HepG2 (cell line): Measurements from ENCODE around the gene IP6K1. TPM values are rescaled to one million over a fixed set of nuclear protein-coding genes. Genes with fewer than 3 reads are reported as not detected.

Experiments used
- ATAC-seq: fragments of 200-7000 bp; cut with Tn5 transposase; 3 replicates; pipeline ENCODE4 v1.9.1; 2020; ENCODE audit warnings: mild to moderate bottlenecking, moderate library complexity
- BruUV-seq: library from RNA; stranded (reverse); fragments of 400-500 nt; replicated peaks from 2 replicates; lab custom pipeline; 2021; lab: Mats Ljungman, UMichigan
- CTCF ChIA-PET: fragments of 300-600 bp; formaldehyde crosslinking; extraction: SDS; loops from one replicate; lab custom pipeline; 2021; ENCODE audit warnings: low total read pairs, inconsistent platforms, low intra/inter-chr PET ratio; lab: Yijun Ruan, JAX
- POLR2A ChIA-PET: fragments of 350-600 bp; sonication (Branson Sonifier 250); formaldehyde crosslinking; loops from one replicate; lab custom pipeline; 2020; ENCODE audit warnings: antibody characterized with exemption, inconsistent platforms; lab: Yijun Ruan, JAX
- DNase-seq: peaks from one replicate; pipeline ENCODE4 v3.0.0-alpha.2; 2015; ENCODE audit warnings: low spot score
- FAIRE-seq: peaks from 3 replicates; lab custom pipeline; 2011; peaks lifted over from hg19 to GRCh38; lab: Jason Lieb, UNC
- H2AFZ ChIP-seq: one replicate; pipeline ENCODE4 v1.6.1; 2011; ENCODE audit warnings: low read length, inconsistent platforms
- H3K27ac ChIP-seq: fragments of 300-600 bp; 3 replicates; pipeline ENCODE4 v1.8.0; 2011; ENCODE audit warnings: mixed run types, mild to moderate bottlenecking, mixed read lengths, low read length, inconsistent platforms; ENCODE audit not compliant: insufficient read depth; ENCODE audit errors: extremely low read length
- H3K27me3 ChIP-seq, 2 experiments: fragments of 200-600 bp in 1 of 2; 2 replicates in 1 of 2; 3 replicates in 1 of 2; pipeline versions ENCODE4 v1.6.0 to v1.8.0; 2011; ENCODE audit warnings: low read length in 2 of 2, mild to moderate bottlenecking in 2 of 2, moderate library complexity in 2 of 2, inconsistent platforms in 1 of 2; ENCODE audit not compliant: insufficient read depth in 2 of 2, control insufficient read depth in 1 of 2
- H3K36me3 ChIP-seq, 2 experiments: fragments of 200-600 bp in 1 of 2; replicated peaks in 1 of 2; 2 replicates in 1 of 2; 3 replicates in 1 of 2; pipeline versions ENCODE4 v1.5.1 to v1.8.0; 2011; ENCODE audit warnings: low read length in 2 of 2, inconsistent platforms in 1 of 2; ENCODE audit not compliant: insufficient read depth in 2 of 2, control insufficient read depth in 1 of 2
- H3K4me1 ChIP-seq: 2 replicates; pipeline ENCODE4 v1.5.1; 2012; ENCODE audit warnings: low read length, inconsistent platforms; ENCODE audit not compliant: insufficient read depth
- H3K4me2 ChIP-seq: 2 replicates; pipeline ENCODE4 v1.6.0; 2011; ENCODE audit warnings: low read depth, low read length, inconsistent platforms
- H3K4me3 ChIP-seq, 3 experiments: fragments of 200-600 bp in 1 of 3; sonication (generic), shearing (Covaris generic) in 1 of 3; replicated peaks in 1 of 3; 2 replicates each; pipeline ENCODE4 v1.5.1; 2011 to 2016; ENCODE audit warnings: low read length in 3 of 3, inconsistent platforms in 2 of 3, low read depth in 2 of 3, mild to moderate bottlenecking in 2 of 3, control low read depth in 1 of 3, mixed read lengths in 1 of 3; ENCODE audit not compliant: insufficient read depth in 1 of 3
- H3K79me2 ChIP-seq: one replicate; pipeline ENCODE4 v1.6.1; 2011; ENCODE audit warnings: low read length, inconsistent platforms; ENCODE audit not compliant: insufficient read depth
- H3K9ac ChIP-seq: 2 replicates; pipeline ENCODE4 v1.6.0; 2011; ENCODE audit warnings: mild to moderate bottlenecking, low read depth, low read length, inconsistent platforms; ENCODE audit not compliant: insufficient read depth
- H3K9me3 ChIP-seq: 2 replicates; pipeline ENCODE4 v1.5.1; 2012; ENCODE audit warnings: mild to moderate bottlenecking, low read length
- H4K20me1 ChIP-seq: 2 replicates; pipeline ENCODE4 v1.6.0; 2011; ENCODE audit warnings: inconsistent platforms, mild to moderate bottlenecking, low read length, moderate library complexity; ENCODE audit not compliant: insufficient read depth
- ARNT ChIP-seq: fragments of 450-650 bp; IDR thresholded peaks from 2 replicates; pipeline ENCODE4 v1.6.1; 2017
- CAMTA2 ChIP-seq: sonication (generic); formaldehyde crosslinking; IDR thresholded peaks from 2 replicates; pipeline ENCODE4 v1.4.0; 2020; ENCODE audit warnings: mild to moderate bottlenecking, missing genetic modification reagents, borderline replicate concordance
- DMAP1 ChIP-seq: IDR thresholded peaks from 2 replicates; pipeline ENCODE4 v1.6.1; 2016
- ERF ChIP-seq: IDR thresholded peaks from 2 replicates; pipeline ENCODE4 v1.6.1; 2018; ENCODE audit warnings: missing biosample characterization, missing genetic modification reagents
- HNRNPK ChIP-seq: fragments of 200-400 bp; formaldehyde crosslinking; IDR thresholded peaks from 2 replicates; pipeline ENCODE4 v1.6.1; 2018; ENCODE audit warnings: low read length, low read depth, moderate library complexity, mild to moderate bottlenecking; ENCODE audit not compliant: poor library complexity, severe bottlenecking
- SIX1 ChIP-seq: sonication (generic); formaldehyde crosslinking; IDR thresholded peaks from 2 replicates; pipeline ENCODE4 v1.4.0; 2020; ENCODE audit warnings: missing genetic modification reagents, borderline replicate concordance
- SRSF4 ChIP-seq: fragments of 200-400 bp; formaldehyde crosslinking; IDR thresholded peaks from one replicate; pipeline ENCODE4 v1.6.1; 2018; ENCODE audit warnings: mild to moderate bottlenecking, low read depth, low read length, moderate library complexity; ENCODE audit not compliant: poor library complexity, severe bottlenecking
- STAG1 ChIP-seq: sonication (generic); formaldehyde crosslinking; IDR thresholded peaks from 2 replicates; pipeline ENCODE4 v1.4.0; 2020; ENCODE audit warnings: missing genetic modification reagents
- ZBTB10 ChIP-seq: sonication (generic); formaldehyde crosslinking; IDR thresholded peaks from 2 replicates; pipeline ENCODE4 v1.4.0; 2020; ENCODE audit warnings: missing genetic modification reagents, borderline replicate concordance
- ZBTB20 ChIP-seq: sonication (generic); formaldehyde crosslinking; IDR thresholded peaks from 2 replicates; pipeline ENCODE4 v1.8.1; 2023; ENCODE audit warnings: missing genetic modification reagents, low read depth, mild to moderate bottlenecking, borderline replicate concordance
- ZFP37 ChIP-seq: sonication (generic); formaldehyde crosslinking; IDR thresholded peaks from 2 replicates; pipeline ENCODE4 v1.4.0; 2020; ENCODE audit warnings: missing genetic modification reagents, borderline replicate concordance
- ZNF382 ChIP-seq: sonication (generic); formaldehyde crosslinking; IDR thresholded peaks from 2 replicates; pipeline ENCODE4 v1.5.0; 2020; ENCODE audit warnings: missing genetic modification reagents, mild to moderate bottlenecking, borderline replicate concordance
- ZNF597 ChIP-seq: sonication (generic); formaldehyde crosslinking; IDR thresholded peaks from 2 replicates; pipeline ENCODE4 v1.5.0; 2020; ENCODE audit warnings: missing genetic modification reagents
- ZNF713 ChIP-seq: sonication (generic); formaldehyde crosslinking; IDR thresholded peaks from 2 replicates; pipeline ENCODE4 v1.4.0; 2020; ENCODE audit warnings: mild to moderate bottlenecking, missing genetic modification reagents
- ZNF761 ChIP-seq: sonication (generic); formaldehyde crosslinking; conservative IDR thresholded peaks from 2 replicates; pipeline ENCODE4 v1.4.0; 2020; ENCODE audit warnings: mild to moderate bottlenecking, missing genetic modification reagents
- WGBS: methylation state at CpG from one replicate; pipeline ENCODE4 v1.1.6; 2017; ENCODE audit warnings: low lambda C conversion rate; 5-methylcytosine and 5-hydroxymethylcytosine counted together
- in situ Hi-C: cut with HindIII; loops from 2 replicates; pipeline ENCODE4 v1.10.0; 2017; ENCODE audit warnings: low pct_unique_long_range_greater_than_20kb; ENCODE audit not compliant: extremely low pct_ligation_motif_present
- intact Hi-C: fragments of 100-400 bp; cut with micrococcal nuclease; formaldehyde crosslinking; loops from one replicate; pipeline ENCODE4 v1.10.0; 2022; ENCODE audit not compliant: unreplicated experiment
- polyA plus RNA-seq, 8 experiments: library from polyadenylated mRNA; depleted of rRNA in 3 of 8; stranded (reverse) in 7 of 8; unstranded in 1 of 8; fragments of >200 nt; fragmentation: Illumina TruSeq in 4 of 8; extraction: Trizol in 4 of 8; gene quantifications; 2 replicates each; pipeline versions ENCODE4 v1.2.1 to v1.2.3, GENCODE V29; 2011 to 2016; ENCODE audit warnings: low read depth in 4 of 8, missing spikeins in 1 of 8, mixed read lengths in 1 of 8; ENCODE audit not compliant: insufficient read depth in 1 of 8
- total RNA-seq, 5 experiments: library from RNA; depleted of rRNA; stranded (reverse); fragments of >200 nt; fragmentation: Illumina TruSeq; extraction: Trizol; gene quantifications; 2 replicates each; pipeline ENCODE4 v1.2.3, GENCODE V29; 2016; ENCODE audit warnings: low read depth in 1 of 5

The IP6K1 gene
- total and polyA plus RNA-seq, 2 of the 13 experiments (the other 11 are each of a cell fraction or from before 2014, with no cell fraction given), result 17.7 to 29.7 TPM

- H3K27ac ChIP-seq, result no peak overlapping the region
- in situ Hi-C loops, result no loop called here
- peaks cover 54% of the 10 kb centered on the region for H3K79me2 ChIP-seq
- H2AFZ ChIP-seq, result no peak overlapping the region
- FAIRE-seq (no peak), ATAC-seq (no peak), DNase-seq (no peak)
- POLR2A ChIA-PET, result no interaction called here
- H3K4me1 ChIP-seq, result peaks cover 9% of the 10 kb centered on the region
- TF ChIP-seq ERF (no peak), DMAP1 (no peak), ZNF382 (CRISPR knock-in tag) (no peak), ZBTB20 (CRISPR knock-in tag) (no peak), ZFP37 (CRISPR knock-in tag) (no peak), HNRNPK (no peak), ZNF713 (CRISPR knock-in tag) (no peak), SRSF4 (no peak), CAMTA2 (CRISPR knock-in tag) (no peak), ARNT (no peak), ZBTB10 (CRISPR knock-in tag) (no peak), ZNF761 (no peak), STAG1 (CRISPR knock-in tag) (no peak), ZNF597 (CRISPR knock-in tag) (no peak), SIX1 (CRISPR knock-in tag) (no peak)
- BruUV-seq, result no TSS peak
- no peak overlapping the region for H3K4me2 ChIP-seq
- H3K36me3 ChIP-seq, result peaks cover 5 to 15% of the 10 kb centered on the region in 2 experiments; a peak in 3 of 5 replicates
- 0 out of 2 replicates have a peak, but pooled peaks cover 4% of the 10 kb centered on the region for H4K20me1 ChIP-seq
- CTCF ChIA-PET, result no interaction called here
- H3K9ac ChIP-seq, result no peak overlapping the region
- no peaks in the 10 kb centered on the region for H3K27me3 ChIP-seq
- no peak overlapping the region for H3K4me3 ChIP-seq
- intact Hi-C loops, result no loop called here
- no peaks in the 10 kb centered on the region for H3K9me3 ChIP-seq
- 86% methylated on average over 3 of the region's 3 CpGs for WGBS
Measured at GRCh38 chr3:49761661-49762060, 24.7 kb downstream of the IP6K1 start.
